Ovary (tissue), 9 donors: ENCODE results near the gene CMTM4. TPM values are rescaled to one million over a fixed set of nuclear protein-coding genes. Genes with fewer than 3 reads are reported as not detected.
"Not testable (repeated sequence)": the region's sequence is repeated elsewhere in the genome, so short reads cannot be mapped to it uniquely, and the experiment has no call there.

Experiments
- DNase-seq, 5 donors: peaks; one replicate each; pipeline ENCODE4 v3.0.0-alpha.2; 2019 to 2020
- H3K27ac ChIP-seq, 2 donors: fragments of 200-600 bp; one replicate each; pipeline versions ENCODE4 v1.5.1 to v1.8.0; 2019 to 2022
- H3K27me3 ChIP-seq: fragments of 200-600 bp; one replicate; pipeline ENCODE4 v1.8.0; 2022
- H3K36me3 ChIP-seq: fragments of 200-600 bp; sonication (generic); one replicate; pipeline ENCODE4 v1.5.1; 2019
- H3K4me1 ChIP-seq: one replicate; pipeline ENCODE4 v1.8.1; 2013; ENCODE audit warnings: mild to moderate bottlenecking, moderate library complexity; ENCODE audit not compliant: insufficient read depth
- H3K4me3 ChIP-seq: fragments of 200-600 bp; sonication (generic); one replicate; pipeline ENCODE4 v1.5.1; 2017
- H3K9me3 ChIP-seq, 2 donors: fragments of 200-600 bp in 1 of 2; sonication (generic) in 1 of 2; one replicate each; pipeline versions ENCODE4 v1.5.1 to v1.8.1; 2013 to 2019; ENCODE audit warnings: mild to moderate bottlenecking in 1 of 2, moderate library complexity in 1 of 2
- CTCF ChIP-seq, 3 donors: fragments of 450-650 bp in 2 of 3; fragments of 200-600 bp in 1 of 3; IDR thresholded peaks; one replicate each; pipeline versions ENCODE4 v1.5.1 to v1.8.0; 2016 to 2022; ENCODE audit warnings: antibody characterized with exemption in 3 of 3, mild to moderate bottlenecking in 1 of 3
- EP300 ChIP-seq: sonication (generic); formaldehyde crosslinking; IDR thresholded peaks from one replicate; pipeline ENCODE4 v1.6.1; 2017; ENCODE audit warnings: antibody characterized with exemption
- POLR2A ChIP-seq: fragments of 450-650 bp; IDR thresholded peaks from one replicate; pipeline ENCODE4 v1.6.1; 2017; ENCODE audit warnings: antibody characterized with exemption, mild to moderate bottlenecking, moderate library complexity
- WGBS, 3 donors: extraction: QIAGEN DNeasy Blood & Tissue Kit in 1 of 3; methylation state at CpG; one replicate each; pipeline versions ENCODE4 v1.1.5 to v1.1.7; 2013 to 2017; 5-methylcytosine and 5-hydroxymethylcytosine counted together
- intact Hi-C, 4 donors: fragments of 100-400 bp; cut with DNase I; formaldehyde crosslinking; loops; one replicate each; pipeline versions ENCODE4 v1.11.0 to v1.15.1; 2022 to 2023
- polyA plus RNA-seq, 2 donors: library from polyadenylated mRNA; stranded (reverse); fragments of 200-250 nt in 1 of 2; fragments of 350-450 nt in 1 of 2; fragmentation: Illumina TruSeq in 1 of 2; extraction: RNeasy Lipid Tissue Mini Kit (QIAGEN cat#74804) in 1 of 2; gene quantifications; one replicate each; pipeline ENCODE4 v1.2.3, GENCODE V29; 2013 to 2014
- total RNA-seq, 7 donors: library from RNA; depleted of rRNA in 2 of 7; stranded (reverse); fragments of >200 nt in 2 of 7; fragmentation: NEBNext Ultra II Directional in 3 of 7; extraction: Animal tissue kit (Norgen Biotek cat#: 25700) in 3 of 7; gene quantifications; one replicate each; pipeline versions ENCODE4 v1.1.0 to v1.2.4, GENCODE V29; 2016 to 2023
- donor health status: DM: no; HTN: no; CAD: no; lungs with moderate emphysema.
- donor health status: DM: no; HTN: no; CAD: no.
- donor health status: Bipolar disorder and iron deficiency.
- donor health status: DM: yes; HTN: yes; CAD: no.
- donor health status: DM: no; HTN: no; CAD: no.
- donor health status: DM: yes; HTN: yes; CAD: no.

CMTM4 gene
- total and polyA plus RNA-seq, 9 donors = 5.4 to 47.1 (median 13.1) TPM

- no peak overlapping the region for H3K27ac ChIP-seq
- DNase-seq = no peak
- TF ChIP-seq CTCF (IDR thresholded peaks at IDR 0.05) (no peak), POLR2A (no peak), EP300 (no peak)
- H3K4me3 ChIP-seq = no peak overlapping the region
- 90 to 95% (median 92%) methylated on average over 5 of the region's 5 CpGs for WGBS, 3 donors
- H3K36me3 ChIP-seq = no peaks in the 10 kb centered on the region
- no peaks in the 10 kb centered on the region for H3K27me3 ChIP-seq
- intact Hi-C loops = loop anchor here in 1 of 4 donors (10.0 kb wide), 1 partner anchor 1145 kb away; no protein-coding TSS in a partner anchor
- H3K4me1 ChIP-seq = peaks cover 4% of the 10 kb centered on the region
- H3K9me3 ChIP-seq = no peaks in the 10 kb centered on the region
These were observed 66.7 kb downstream of the CMTM4 start for GRCh38 chr16:66629856-66630255.

GRCh38 chr16:66627611-66628378, 68.7 kb downstream of the CMTM4 start:
- H3K4me1 ChIP-seq, H3K4me3 ChIP-seq, H3K27ac ChIP-seq, H3K36me3 ChIP-seq, H3K27me3 ChIP-seq, H3K9me3 ChIP-seq: not testable (repeated sequence)
- intact Hi-C loops = loop anchor here in 1 of 4 donors (10.0 kb wide), 1 partner anchor 1147 kb away; no protein-coding TSS in a partner anchor
- 23 to 38% (median 26%) methylated on average over 17 of the region's 17 CpGs for WGBS, 3 donors
- DNase-seq = peak in 1 of 5 donors; percentile 69

GRCh38 chr16:66623755-66624154, 72.8 kb downstream of the CMTM4 start:
- TF ChIP-seq POLR2A (no peak), EP300 (no peak), CTCF (IDR thresholded peaks at IDR 0.05) (no peak)
- Histone ChIP-seq H3K4me1 (peaks cover 4% of the 10 kb centered on the region), H3K4me3 (no peak overlapping the region), H3K27ac (no peak overlapping the region), H3K27me3 (no peaks in the 10 kb centered on the region), H3K9me3 (no peaks in the 10 kb centered on the region), H3K36me3 (no peaks in the 10 kb centered on the region)
- WGBS, 3 donors = 86 to 88% (median 88%) methylated on average over 3 of the region's 3 CpGs
- intact Hi-C loops = loop anchor here in 1 of 4 donors (10.0 kb wide), 1 partner anchor 1151 kb away; no protein-coding TSS in a partner anchor
- no peak for DNase-seq

GRCh38 chr16:66622863-66623262, 73.7 kb downstream of the CMTM4 start:
- Histone ChIP-seq H3K4me1 (peaks cover 2% of the 10 kb centered on the region), H3K36me3 (no peaks in the 10 kb centered on the region), H3K9me3 (no peaks in the 10 kb centered on the region), H3K27ac (no peak overlapping the region), H3K4me3 (no peak overlapping the region), H3K27me3 (no peaks in the 10 kb centered on the region)
- intact Hi-C loops = loop anchor here in 1 of 4 donors (10.0 kb wide), 1 partner anchor 1152 kb away; no protein-coding TSS in a partner anchor
- DNase-seq = no peak
- WGBS, 3 donors = 56 to 72% (median 62%) methylated on average over 3 of the region's 3 CpGs
- TF ChIP-seq EP300 = no peak
- TF ChIP-seq CTCF (IDR thresholded peaks at IDR 0.05) = no peak
- no peak for TF ChIP-seq POLR2A

GRCh38 chr16:66621973-66622372, 74.6 kb downstream of the CMTM4 start:
- no peak overlapping the region for H3K27ac ChIP-seq
- TF ChIP-seq EP300 = no peak
- no peak for TF ChIP-seq CTCF (IDR thresholded peaks at IDR 0.05)
- no peak for TF ChIP-seq POLR2A
- 89 to 95% (median 94%) methylated on average over 14 of the region's 14 CpGs for WGBS, 3 donors

More at GRCh38 chr16:66621973-66622372, 74.6 kb downstream of the CMTM4 start:
- Histone ChIP-seq H3K9me3 (no peaks in the 10 kb centered on the region), H3K36me3 (no peaks in the 10 kb centered on the region), H3K4me3 (no peak overlapping the region), H3K4me1 (peaks cover 3% of the 10 kb centered on the region), H3K27me3 (no peaks in the 10 kb centered on the region)
- DNase-seq = no peak
- intact Hi-C loops = loop anchor here in 1 of 4 donors (10.0 kb wide), 1 partner anchor 1153 kb away; no protein-coding TSS in a partner anchor
